HG02759 (cell line): ENCODE measurements around the gene SCN8A.

Source experiments
- ATAC-seq: cut with Tn5 transposase; IDR thresholded peaks from one replicate; pipeline ENCODE4 v1.9.1; 2021; ENCODE audit warnings: mild to moderate bottlenecking, moderate library complexity; ENCODE audit not compliant: unreplicated experiment

SCN8A gene

GRCh38 chr12:51847643-51848325 is 256.8 kb downstream of the SCN8A start:
- no peak for ATAC-seq

- no peak for ATAC-seq
Measured at GRCh38 chr12:51848326-51848727, 257.3 kb downstream of the SCN8A start, which contains the start of gene FIGNL2. Gene FIGNL2, minus strand, starts transcription at chr12:51848718. Its CDS starts 26,305 bp downstream, at chr12:51822413.

GRCh38 chr12:51848841-51849735 is 258.1 kb downstream of the SCN8A start:
- ATAC-seq: no peak

GRCh38 chr12:51850081-51850964 is 259.3 kb downstream of the SCN8A start:
- ATAC-seq: no peak

- ATAC-seq: no peak
Measured at GRCh38 chr12:51850965-51851299, 259.9 kb downstream of the SCN8A start.

- no peak for ATAC-seq
Measured at GRCh38 chr12:51851413-51852124, 260.5 kb downstream of the SCN8A start.

- ATAC-seq: no peak
Measured at GRCh38 chr12:51852404-51853137, 261.5 kb downstream of the SCN8A start.

GRCh38 chr12:51855586-51856428 is 264.8 kb downstream of the SCN8A start:
- no peak for ATAC-seq

GRCh38 chr12:51860986-51861385 is 270.0 kb downstream of the SCN8A start:
- no peak for ATAC-seq
